SH-SY5Y (cell line): ENCODE data around the gene PKIB.

Experiments
- GATA2 ChIP-seq: IDR thresholded peaks from 2 replicates; pipeline ENCODE4 v1.6.1; 2011; ENCODE audit warnings: mild to moderate bottlenecking, low read depth, low read length
- GATA3 ChIP-seq: IDR thresholded peaks from 2 replicates; pipeline ENCODE4 v1.6.1; 2011; ENCODE audit warnings: low read depth, mild to moderate bottlenecking, low read length, moderate library complexity

PKIB gene

GRCh38 chr6:122645256-122645655, 35.1 kb downstream of the PKIB start:
- no peak for TF ChIP-seq GATA2
- TF ChIP-seq GATA3 = no peak

- TF ChIP-seq GATA2 (no peak), GATA3 (no peak)
These were observed 37.6 kb downstream of the PKIB start for GRCh38 chr6:122647765-122648164.

GRCh38 chr6:122648726-122649125, 38.5 kb downstream of the PKIB start:
- TF ChIP-seq GATA3 = no peak
- TF ChIP-seq GATA2 = no peak

- no peak for TF ChIP-seq GATA3
- TF ChIP-seq GATA2 = no peak
These were observed 39.5 kb downstream of the PKIB start for GRCh38 chr6:122649701-122650100.

- TF ChIP-seq GATA3 (no peak), GATA2 (no peak)
These were observed 40.2 kb downstream of the PKIB start for GRCh38 chr6:122650403-122650802.

GRCh38 chr6:122651031-122651430, 40.8 kb downstream of the PKIB start:
- no peak for TF ChIP-seq GATA3
- no peak for TF ChIP-seq GATA2

GRCh38 chr6:122651604-122652003, 41.4 kb downstream of the PKIB start:
- TF ChIP-seq GATA2 (no peak), GATA3 (no peak)

- TF ChIP-seq GATA3 (no peak), GATA2 (no peak)
These were observed 42.2 kb downstream of the PKIB start for GRCh38 chr6:122652431-122652830.

- no peak for TF ChIP-seq GATA3
These were observed 42.9 kb downstream of the PKIB start for GRCh38 chr6:122653094-122653493.

- TF ChIP-seq GATA3 (no peak), GATA2 (no peak)
These were observed 43.8 kb downstream of the PKIB start for GRCh38 chr6:122654012-122654411.

- TF ChIP-seq GATA3 (no peak), GATA2 (no peak)
These were observed 47.4 kb downstream of the PKIB start for GRCh38 chr6:122657601-122658000.

GRCh38 chr6:122660296-122660695, 50.1 kb downstream of the PKIB start:
- TF ChIP-seq GATA3 (no peak), GATA2 (no peak)

GRCh38 chr6:122663981-122664380, 53.8 kb downstream of the PKIB start:
- TF ChIP-seq GATA3 (no peak), GATA2 (no peak)

GRCh38 chr6:122665929-122666328, 55.7 kb downstream of the PKIB start:
- TF ChIP-seq GATA2 (no peak), GATA3 (no peak)

GRCh38 chr6:122666418-122666817, 56.2 kb downstream of the PKIB start:
- TF ChIP-seq GATA2 = peak; percentile 49; the same call in 1 of the 2 replicates
- TF ChIP-seq GATA3 = peak; percentile 49; the same call in 1 of the 2 replicates

- TF ChIP-seq GATA2 (no peak), GATA3 (no peak)
These were observed 59.2 kb downstream of the PKIB start for GRCh38 chr6:122669418-122669817.
